HL-60 (cell line): Measurements from ENCODE around the gene BAHCC1.

Source experiments
- CTCF ChIP-seq: IDR thresholded peaks from one replicate; pipeline ENCODE4 v1.5.1; 2011; ENCODE audit warnings: low read length, control low read depth, inconsistent platforms; ENCODE audit not compliant: insufficient read depth
- GABPA ChIP-seq: IDR thresholded peaks from 2 replicates; pipeline ENCODE4 v1.6.1; 2012; ENCODE audit warnings: low read depth
- POLR2AphosphoS5 ChIP-seq: IDR thresholded peaks from 2 replicates; pipeline ENCODE4 v1.6.1; 2012; ENCODE audit warnings: low read depth
- REST ChIP-seq: IDR thresholded peaks from 2 replicates; pipeline ENCODE4 v1.6.1; 2012; ENCODE audit warnings: low read depth; ENCODE audit not compliant: insufficient replicate concordance
- SPI1 ChIP-seq: IDR thresholded peaks from 2 replicates; pipeline ENCODE4 v1.6.1; 2012; ENCODE audit warnings: low read depth, mild to moderate bottlenecking, borderline replicate concordance

- TF ChIP-seq CTCF (no peak), POLR2AphosphoS5 (no peak), GABPA (no peak), REST (no peak), SPI1 (no peak)
Observed at GRCh38 chr17:81481073-81481799, 86.0 kb downstream of the BAHCC1 start.
